Uterus (tissue), 2 donors: ENCODE results near the gene ZFAND3.

Source experiments
- POLR2A ChIP-seq, 2 donors: fragments of 450-650 bp; IDR thresholded peaks; one replicate each; pipeline ENCODE4 v1.6.1; 2016; ENCODE audit warnings: antibody characterized with exemption in 2 of 2, mild to moderate bottlenecking in 1 of 2, moderate library complexity in 1 of 2
- TF ChIP-seq, protein P1 (sequence below), 4 experiments: fragments of 200-600 bp in 2 of 4; fragments of 450-650 bp in 2 of 4; sonication (generic) in 2 of 4; IDR thresholded peaks; one replicate each; pipeline ENCODE4 v1.5.1; 2016 to 2019; ENCODE audit warnings: antibody characterized with exemption in 4 of 4, mild to moderate bottlenecking in 2 of 4, moderate library complexity in 1 of 4

DNA sequence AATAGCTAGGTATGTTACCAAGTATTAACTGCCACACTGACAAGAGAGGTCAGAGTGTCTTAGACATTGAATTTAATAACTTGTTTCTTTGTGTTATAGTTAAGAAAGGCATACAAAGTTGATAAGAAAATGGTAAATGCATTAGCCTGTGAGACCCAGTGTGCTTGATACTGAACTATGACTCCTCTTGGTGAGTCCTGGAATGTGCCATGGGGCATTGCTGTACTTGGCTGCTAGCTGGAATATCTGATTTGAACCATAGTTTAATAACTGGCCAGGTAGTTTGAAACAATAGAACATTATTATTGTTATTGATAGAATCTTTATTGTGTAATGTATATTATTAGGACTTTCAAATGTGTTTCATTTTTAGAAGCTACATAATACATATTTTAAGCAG, 70.0 kb downstream of the ZFAND3 start:
- no peak for TF ChIP-seq POLR2A (IDR thresholded peaks at IDR 0.05)
- TF ChIP-seq, protein P1, sequence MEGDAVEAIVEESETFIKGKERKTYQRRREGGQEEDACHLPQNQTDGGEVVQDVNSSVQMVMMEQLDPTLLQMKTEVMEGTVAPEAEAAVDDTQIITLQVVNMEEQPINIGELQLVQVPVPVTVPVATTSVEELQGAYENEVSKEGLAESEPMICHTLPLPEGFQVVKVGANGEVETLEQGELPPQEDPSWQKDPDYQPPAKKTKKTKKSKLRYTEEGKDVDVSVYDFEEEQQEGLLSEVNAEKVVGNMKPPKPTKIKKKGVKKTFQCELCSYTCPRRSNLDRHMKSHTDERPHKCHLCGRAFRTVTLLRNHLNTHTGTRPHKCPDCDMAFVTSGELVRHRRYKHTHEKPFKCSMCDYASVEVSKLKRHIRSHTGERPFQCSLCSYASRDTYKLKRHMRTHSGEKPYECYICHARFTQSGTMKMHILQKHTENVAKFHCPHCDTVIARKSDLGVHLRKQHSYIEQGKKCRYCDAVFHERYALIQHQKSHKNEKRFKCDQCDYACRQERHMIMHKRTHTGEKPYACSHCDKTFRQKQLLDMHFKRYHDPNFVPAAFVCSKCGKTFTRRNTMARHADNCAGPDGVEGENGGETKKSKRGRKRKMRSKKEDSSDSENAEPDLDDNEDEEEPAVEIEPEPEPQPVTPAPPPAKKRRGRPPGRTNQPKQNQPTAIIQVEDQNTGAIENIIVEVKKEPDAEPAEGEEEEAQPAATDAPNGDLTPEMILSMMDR (IDR thresholded peaks at IDR 0.05) = no peak
